ENCODE measurements around the gene CDH22.

CDH22 gene

DNA sequence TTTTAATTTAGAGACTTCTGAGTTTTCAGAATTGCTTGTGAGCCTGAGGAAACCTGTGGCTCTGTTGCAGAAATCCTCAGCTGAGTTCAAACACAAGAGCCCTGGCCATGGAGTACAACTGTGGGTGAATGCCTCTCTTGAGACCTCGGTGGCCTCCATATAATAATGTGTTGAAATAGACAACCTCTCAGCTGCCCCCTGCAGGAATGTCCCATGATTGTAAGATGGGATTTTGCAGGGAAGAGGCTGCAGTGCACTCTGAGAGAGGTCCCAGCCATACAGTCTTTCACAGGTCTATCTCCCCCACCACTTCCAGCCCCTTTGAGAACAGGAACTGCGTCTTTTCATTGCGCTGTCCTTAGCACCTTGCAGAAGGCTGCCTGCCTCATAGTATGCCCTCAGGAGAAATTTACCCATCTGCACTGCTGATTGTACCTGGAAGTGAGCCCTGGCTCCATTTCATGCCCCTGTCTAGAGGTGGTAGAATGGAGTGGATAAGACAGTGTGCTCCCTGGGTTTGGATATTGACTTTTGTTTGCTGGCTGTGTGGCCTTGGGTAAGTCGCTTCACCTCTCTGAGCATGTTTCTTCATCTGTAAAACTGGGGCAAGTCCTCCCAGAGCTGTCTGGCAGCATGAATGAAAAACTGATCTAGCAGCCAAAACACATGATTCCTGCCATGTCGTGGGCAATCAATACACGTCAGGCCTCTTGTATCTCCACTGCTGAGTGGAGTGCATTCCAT is 16.8 kb upstream of the CDH22 start:
- in situ Hi-C loops (cut with MboI; ENCODE audit: low sequenced_read_pairs), result loop anchor here (25.0 kb wide), 1 partner anchor 188 kb away; no protein-coding TSS in a partner anchor

DNA sequence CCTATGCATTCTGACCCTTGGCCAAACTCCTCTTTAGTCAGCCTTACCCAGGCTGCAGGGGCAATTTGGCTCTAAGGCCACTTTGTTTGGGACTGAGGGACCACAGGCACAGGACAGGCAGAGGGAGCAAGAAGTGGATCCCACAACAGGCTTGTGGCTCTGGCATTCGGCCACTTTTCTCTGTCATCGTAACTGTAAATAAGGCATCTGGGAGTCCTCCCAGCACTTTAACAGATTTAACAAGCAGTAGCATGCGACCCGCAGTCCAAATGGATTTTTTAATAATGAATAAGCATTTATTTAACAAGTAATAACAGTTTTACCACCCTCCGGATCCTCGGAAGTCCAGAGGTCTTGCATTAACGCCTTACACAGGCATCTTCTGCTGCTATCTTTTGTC is 16.1 kb upstream of the CDH22 start:
- in situ Hi-C loops (cut with MboI; ENCODE audit: low sequenced_read_pairs), result no loop called here

DNA sequence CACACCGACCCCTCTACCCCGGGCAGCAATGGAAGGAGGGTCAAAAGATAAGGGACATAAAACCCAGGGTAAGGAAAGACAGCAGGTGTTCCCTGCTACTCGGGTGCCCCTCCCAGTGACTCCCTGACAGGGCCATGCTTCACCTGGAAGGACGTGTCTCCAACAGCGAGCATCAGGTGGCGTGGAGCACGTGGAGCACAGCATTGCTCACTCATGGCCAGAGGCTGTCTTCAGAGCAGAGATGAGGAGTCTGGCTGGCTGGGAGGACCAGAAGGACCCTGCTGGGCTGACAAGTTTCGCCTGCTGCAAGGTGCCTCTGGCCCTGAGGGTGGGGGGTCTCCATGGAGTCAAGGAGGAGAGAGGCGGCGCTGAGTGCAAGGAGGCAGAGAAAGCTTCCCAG is 15.3 kb upstream of the CDH22 start:
- in situ Hi-C loops (cut with MboI; ENCODE audit: low sequenced_read_pairs), result no loop called here

DNA sequence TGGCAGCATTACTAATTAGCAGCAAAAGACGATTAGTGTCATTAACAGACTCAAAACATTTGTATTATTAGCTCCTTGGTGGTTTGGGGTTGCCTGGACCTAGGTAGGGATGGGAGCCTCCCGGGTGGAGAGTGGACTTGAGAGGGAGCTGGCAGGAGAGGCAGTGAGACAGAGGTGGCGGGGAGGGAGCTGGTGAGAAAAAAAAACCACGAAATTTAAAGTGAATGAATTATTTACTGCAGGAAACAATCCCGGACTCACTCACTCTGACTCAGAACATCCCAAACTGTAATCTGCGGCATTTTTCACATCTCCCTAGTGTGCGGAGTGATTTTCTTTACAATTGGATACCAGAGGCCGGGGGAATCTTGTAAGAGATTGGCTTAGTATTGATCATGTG is 14.3 kb upstream of the CDH22 start:
- in situ Hi-C loops (cut with MboI; ENCODE audit: low sequenced_read_pairs), result no loop called here

DNA sequence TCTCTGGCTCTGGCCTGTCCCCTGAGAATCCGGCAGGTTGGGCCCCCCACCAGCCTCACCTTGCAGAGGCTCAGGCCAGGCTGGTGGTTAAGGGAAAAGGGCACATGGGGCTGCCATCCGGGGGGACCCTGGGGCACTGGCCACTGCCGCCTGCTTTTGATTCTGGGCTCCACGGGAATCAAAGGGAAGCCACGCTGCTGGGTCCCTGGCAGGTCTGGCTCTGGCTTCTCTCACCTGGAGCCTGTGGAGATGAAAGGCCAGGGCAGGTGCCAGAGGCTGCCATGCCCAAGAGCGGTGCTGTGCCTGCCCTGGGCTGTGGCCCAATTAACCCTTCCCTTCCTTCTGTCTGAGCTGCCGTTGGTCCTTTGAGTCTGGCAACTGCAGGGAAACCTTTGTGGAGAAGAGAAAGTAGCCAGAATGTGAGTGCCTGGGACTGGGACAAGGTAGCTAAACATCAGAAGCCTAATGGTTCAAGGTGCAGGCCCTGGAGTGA is 9.4 kb upstream of the CDH22 start:
- in situ Hi-C loops (cut with MboI; ENCODE audit: low sequenced_read_pairs), result no loop called here

DNA sequence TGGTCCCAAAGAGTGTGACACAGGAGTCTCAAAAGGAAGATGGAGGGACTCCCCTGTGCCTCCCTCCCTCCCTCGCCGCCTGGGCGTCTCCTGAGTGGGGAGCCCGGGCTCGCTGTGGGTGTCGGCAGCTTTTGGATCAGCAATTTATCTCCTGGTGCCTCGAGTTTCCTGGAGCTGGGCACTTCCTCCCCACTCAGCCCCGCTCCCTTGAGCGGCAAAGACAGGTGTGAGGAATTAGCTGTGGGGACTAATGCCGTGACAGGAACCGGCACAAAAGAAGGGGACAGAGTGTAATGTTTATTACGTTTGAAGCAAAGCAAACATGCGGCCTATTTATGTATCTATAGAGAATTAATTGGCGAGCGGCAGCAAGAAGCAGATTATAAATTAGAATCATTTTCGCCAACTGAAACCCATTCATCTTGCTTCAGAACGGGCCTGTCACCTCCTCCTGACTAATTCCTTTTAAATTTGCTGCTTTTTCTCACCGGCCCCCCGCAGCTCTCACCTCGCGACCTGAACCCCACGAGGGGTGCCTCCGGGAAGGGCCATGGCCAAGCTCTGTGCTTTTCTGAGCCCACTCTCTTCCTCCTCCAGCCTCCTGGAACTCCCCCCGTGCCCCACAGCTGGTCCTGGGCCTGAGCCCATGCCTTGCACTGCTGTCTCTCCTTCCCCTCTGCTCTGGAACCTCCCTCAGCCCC is 8.8 kb upstream of the CDH22 start:
- in situ Hi-C loops (cut with MboI; ENCODE audit: low sequenced_read_pairs), result no loop called here

DNA sequence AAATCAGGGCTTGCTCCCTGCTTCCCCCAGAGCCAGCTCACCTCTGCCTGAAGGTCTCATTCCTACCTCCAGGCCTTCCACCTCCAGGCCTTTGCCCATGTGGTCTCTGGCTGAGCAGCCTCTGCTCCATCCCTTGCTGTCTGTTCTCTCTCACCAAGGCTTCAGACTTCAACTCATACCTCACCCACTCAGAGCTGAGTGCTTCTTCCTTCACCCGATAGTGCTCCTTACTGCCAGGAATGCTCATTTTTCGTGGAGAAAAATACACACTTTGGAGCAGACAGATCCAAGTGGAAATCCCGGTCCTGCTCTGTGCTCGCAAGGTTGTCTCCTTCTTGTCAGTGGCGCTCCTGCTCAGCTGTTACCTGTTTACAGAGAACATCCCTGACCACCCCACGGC is 7.0 kb upstream of the CDH22 start:
- in situ Hi-C loops (cut with MboI; ENCODE audit: low sequenced_read_pairs), result no loop called here

DNA sequence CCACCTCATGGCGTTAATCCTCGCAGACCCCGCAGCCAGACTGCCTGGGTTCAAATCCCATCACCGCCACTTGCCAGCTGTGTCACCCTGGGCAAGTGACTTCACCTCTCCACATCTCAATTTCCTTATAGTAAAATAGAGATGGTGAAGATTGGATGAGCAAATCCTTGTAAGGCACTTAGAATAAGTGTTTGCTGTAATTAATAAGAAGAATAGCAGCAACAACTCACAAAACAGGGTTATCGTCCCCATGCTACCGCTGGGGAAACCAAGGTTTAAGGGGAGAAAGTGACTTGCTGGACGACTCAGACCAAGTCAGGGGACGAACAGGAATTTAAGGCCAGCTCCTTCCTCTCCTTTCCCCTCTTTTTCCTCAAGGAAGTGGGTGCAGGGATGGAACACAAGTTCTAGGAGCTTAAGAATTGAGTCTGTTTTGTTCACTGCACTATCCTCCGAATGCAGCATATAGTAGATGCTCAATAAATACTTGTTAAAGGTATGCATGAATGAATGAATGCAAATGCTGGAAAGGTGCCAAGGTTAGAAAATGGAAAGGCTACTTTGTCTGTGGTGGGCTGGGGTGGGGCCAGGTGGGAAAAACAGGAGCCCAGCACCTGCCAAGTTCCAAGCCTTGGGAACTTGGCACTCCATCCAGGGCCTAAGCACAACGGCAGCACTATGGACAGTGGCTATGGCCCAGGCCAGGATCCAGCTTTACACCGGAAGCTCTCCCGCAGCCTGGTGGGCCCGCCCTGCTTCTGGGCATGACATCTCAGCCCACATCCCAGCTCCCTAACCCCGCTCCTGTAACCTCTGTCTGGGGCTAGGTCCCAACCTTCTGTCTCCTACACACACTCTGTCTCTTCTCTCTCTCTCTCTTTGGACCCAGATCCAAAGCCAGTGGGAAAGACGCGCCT is 4.9 kb upstream of the CDH22 start:
- in situ Hi-C loops (cut with MboI; ENCODE audit: low sequenced_read_pairs), result no loop called here

DNA sequence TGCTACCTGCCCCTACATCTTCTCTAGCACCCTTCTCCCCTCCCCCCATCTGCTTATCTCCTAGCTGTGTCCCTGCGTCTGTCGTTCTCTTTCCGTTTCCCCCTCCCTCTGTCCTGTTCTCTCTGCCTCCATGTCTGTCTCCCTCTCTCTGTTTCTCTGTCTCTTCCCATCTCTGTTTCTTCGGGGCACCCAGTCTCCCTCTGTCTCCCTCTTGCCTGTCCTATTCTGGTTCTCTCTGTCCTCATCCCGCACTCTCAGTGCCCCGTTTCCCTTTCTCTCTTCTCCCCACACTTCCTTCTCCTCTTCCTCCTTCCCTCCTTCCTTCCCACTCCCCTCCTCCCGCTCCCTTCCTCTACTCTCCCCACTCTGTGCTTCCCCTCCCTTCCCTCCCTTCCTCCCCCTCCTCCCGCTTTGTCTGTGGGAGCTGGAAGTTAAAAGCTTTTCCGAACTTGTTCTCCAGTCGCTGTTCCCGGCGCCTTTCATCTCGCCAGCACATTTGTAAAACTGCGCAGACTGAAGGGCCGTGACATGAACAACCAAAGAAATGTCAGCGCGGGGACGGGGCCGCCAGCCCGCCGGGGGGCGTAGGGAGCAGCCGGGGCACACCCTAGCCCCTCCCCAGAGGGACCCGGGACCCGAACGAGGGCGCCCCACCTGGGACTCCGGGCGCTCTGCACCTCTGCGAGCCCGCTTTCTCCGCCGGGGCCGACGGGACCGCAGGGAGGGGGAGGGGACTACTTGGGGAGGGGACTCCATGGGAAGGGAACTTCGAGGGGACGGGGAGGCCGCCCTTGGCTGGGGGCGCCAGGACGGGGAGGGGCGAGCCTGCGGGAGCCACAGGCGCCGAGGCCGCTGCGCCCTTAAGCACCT is 4.0 kb upstream of the CDH22 start:
- in situ Hi-C loops (cut with MboI; ENCODE audit: low sequenced_read_pairs), result no loop called here

DNA sequence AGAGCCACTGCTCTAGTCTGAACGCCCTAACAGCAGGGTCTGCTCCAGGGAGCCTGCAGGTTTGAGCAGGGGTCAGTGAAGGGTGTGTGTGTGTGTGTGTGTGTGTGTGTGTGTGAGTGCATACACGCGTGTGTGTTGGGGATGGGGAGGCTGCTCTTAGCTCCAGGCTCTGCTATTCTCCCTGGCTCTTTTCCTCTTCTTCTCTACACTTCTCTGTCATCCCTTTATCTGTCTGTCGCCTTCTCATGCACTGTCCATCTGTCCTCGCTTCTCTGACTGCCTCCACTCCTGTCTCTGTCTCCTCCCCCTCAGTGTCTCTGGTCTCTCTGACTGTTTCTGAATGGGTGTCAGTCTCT is 3.4 kb upstream of the CDH22 start:
- in situ Hi-C loops (cut with MboI; ENCODE audit: low sequenced_read_pairs), result no loop called here

DNA sequence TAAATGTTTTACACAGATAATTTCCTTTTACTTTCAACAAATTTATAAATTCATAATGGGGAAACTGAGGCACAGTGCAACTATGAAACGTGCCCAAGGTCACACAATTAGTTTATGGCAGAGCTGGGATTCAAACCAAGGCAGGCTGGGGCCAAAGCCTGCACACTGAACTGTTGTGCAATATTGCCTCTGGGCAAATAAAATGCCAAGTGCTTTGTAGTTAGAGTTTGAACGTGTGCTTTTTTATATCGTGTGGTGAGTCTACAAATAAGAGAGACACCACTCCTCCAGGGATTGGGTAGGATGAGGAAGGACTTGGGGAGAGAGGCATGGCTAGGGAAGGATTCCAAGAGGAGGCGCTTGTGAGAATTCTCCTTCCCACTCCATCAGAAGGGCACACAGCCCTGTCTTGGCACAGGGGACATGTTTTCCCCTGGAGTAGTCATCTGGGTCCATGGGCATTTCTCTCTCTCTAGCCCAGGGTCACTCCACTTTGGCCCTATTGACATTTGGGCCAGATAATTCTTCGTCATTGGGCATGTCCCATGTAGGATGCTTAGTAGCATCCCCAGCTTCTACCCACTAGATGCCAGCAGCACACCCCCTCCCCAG is 2.8 kb upstream of the CDH22 start:
- in situ Hi-C loops (cut with MboI; ENCODE audit: low sequenced_read_pairs), result no loop called here

DNA sequence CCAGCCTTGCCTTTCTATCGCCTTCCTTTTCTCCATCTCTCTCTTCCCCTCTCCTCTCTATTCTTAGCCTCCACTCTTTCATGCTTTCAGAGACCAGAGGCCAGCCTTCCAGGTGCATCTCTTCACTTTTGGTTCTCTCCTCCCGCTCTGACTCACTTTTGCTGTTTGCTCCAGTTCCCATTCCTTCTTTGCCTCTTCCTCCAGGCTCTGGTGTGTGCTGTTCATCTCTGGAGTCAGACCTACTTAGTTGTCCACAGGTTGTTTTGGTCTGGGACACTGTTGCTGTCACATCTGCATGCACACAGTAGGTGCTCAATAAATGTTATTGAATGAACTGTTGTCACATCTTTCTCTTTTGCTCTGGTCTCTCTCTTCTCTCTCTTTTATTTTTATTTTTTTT is 1.6 kb upstream of the CDH22 start:
- in situ Hi-C loops (cut with MboI; ENCODE audit: low sequenced_read_pairs), result no loop called here

DNA sequence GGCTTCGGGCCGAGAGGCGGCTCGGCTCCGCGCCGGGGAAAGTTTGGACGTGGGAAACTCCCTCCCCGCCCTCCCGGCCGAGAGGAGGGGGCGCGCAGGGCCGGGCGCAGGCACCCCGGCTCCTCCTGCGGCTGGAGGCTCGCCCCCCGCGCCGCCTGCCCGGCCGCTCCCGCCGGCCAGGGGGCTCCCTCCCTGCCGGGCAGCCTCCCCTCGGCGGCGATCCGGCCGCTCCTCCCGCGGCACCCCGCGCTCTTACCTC is 370 bp downstream of the CDH22 start:
- in situ Hi-C loops (cut with MboI; ENCODE audit: low sequenced_read_pairs), result no loop called here

DNA sequence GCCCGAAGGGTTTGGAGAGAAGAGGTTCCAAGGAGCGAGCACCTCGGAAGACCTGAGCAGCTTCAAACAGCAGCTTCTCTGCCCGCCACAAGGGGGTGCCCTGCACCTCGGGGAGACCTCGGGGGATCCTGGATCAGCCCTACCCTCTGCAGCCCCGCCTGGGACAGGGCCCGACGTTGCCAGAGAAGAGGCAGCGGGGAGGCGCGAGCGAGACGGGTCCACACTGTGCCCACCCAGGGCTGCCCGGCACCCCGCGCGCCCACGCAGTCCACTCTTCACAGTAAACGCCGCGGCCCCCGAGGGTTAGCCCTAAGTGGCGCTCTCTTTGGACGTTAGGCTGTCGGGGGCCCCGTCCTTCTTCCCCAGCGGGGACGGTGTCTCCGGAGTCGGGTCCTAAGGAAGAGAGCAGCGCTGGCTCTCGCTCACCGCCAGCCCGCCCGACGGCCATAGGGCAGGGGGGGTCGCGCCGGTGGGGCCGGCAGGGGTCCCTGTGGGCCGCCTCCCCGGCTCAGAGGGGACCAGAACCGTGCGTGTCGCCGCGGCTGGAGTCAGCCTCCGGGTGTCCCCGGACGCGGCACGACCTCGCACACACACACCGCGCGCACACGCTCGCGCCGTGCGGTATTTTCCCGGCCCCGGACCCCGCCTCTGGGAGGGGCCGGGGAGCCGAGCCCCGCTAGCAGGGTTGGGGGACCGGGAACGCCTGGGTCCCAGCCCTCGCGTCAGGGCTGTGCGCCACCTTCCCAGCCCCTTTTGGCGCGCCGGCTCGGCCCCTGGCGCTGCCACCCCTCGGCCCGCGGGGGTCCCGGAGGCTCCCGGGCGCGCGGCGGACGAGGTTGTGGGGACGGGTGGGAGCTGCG is 929 bp downstream of the CDH22 start:
- in situ Hi-C loops (cut with MboI; ENCODE audit: low sequenced_read_pairs), result no loop called here

DNA sequence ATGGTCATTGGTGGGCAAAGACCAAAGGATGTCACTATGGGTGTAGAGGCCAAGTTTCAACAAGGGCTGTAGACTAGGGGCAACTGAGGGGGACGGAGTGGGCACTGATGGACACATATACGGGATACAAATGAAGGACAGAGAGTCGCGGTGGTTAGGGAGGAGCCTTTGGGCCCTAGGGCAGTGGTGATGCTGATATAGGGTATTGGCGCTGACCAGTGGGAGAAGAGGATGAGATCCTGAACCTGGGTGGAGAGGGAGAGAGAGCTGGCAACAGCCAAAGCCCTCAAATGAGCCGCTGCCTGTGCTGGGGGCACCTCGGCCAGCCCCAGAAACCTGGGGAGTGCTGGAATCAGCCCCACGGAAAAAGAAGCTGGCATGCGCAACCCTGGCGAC is 1.6 kb downstream of the CDH22 start:
- in situ Hi-C loops (cut with MboI; ENCODE audit: low sequenced_read_pairs), result no loop called here

DNA sequence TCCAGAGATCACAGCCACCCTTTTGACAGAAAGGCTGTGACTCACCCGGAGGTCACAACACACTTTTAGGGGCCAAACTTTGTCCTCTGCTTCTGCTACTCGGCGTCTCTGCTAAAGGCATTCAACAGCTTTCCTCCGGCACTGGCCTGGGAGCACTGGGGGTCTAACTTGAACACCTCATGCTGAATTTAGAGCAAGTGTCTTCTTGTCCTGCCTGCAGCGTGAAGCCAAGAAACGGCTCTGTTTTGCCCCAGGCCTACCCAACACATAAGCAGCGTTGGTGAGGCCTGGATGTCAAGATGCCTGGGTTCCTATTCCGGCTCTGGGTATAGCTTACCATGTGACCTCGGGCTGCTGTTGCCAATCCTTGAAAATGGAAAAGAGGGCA is 2.3 kb downstream of the CDH22 start:
- in situ Hi-C loops (cut with MboI; ENCODE audit: low sequenced_read_pairs), result no loop called here

DNA sequence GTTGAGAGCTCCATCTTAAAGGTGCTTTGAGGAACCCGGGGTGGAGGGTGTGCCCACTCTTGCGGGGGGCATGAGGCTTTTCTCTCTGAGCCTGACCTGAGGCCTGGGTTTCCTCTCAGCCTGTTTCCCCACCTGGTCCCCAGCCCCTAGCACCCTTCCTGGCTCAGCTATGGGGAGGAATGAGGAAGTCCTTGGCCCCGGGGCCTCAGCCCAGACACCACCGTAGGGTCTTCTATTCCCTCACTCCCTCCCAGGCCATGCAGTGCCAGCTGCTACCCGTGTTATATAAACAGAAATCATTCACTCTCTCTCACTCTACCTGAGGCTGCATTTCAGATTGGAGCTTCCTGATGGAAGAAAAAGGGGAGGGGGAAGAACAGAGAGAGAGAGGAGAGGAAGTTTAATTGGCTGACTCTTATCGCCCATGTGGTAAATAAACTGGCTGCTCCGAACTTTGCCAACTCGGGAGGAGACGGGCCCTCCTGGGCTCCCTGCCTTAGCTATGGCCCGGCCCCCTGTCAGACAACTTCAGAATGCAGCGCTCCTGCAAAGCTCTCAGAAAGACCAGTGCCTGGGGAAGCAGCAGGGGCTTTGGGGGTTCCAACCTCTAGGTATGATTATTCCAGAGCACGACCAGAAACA is 2.8 kb downstream of the CDH22 start:
- in situ Hi-C loops (cut with MboI; ENCODE audit: low sequenced_read_pairs), result no loop called here

DNA sequence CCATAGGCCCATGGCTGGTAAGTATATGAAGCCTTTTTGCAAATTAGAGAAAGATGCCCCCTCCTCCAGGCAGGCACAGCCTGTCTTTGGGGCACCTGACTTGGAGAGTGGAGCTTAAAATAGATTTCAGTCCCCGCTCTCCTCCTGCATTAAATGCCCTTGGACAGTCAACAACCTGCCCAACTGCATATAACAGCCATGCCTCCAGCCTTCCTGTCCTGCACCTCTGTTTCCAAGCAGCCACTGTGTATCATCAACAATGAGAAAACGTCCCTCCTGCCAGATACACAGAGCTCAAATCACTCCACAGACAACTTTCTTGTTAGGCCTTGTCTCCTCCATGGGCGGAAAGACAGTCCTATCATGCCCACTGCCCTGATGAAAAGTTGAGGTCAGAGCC is 3.4 kb downstream of the CDH22 start:
- in situ Hi-C loops (cut with MboI; ENCODE audit: low sequenced_read_pairs), result no loop called here

DNA sequence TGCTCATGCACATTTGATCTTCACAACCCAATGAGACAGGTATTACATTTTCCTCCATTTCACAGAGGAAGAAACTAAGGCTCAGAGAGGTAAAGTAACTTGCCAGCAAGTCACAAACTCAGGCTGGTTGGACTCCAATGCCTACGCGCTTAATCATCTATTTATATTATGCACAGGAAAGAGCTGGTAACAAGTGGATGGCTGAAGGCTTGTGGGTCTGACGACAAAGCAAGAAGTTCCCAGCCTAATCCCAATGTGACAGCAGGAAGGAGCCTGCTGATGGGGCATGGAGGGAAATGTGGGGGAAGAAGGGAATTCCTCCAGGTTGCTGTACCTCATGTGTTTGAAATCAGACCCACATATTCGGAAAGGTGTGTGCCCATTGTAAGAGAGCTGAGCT is 3.9 kb downstream of the CDH22 start:
- in situ Hi-C loops (cut with MboI; ENCODE audit: low sequenced_read_pairs), result no loop called here

All from HL-60/S4 treated with phorbol 12-myristate 13-acetate at 8.2 ng/mL for 4 days and 3 days (cell line).